Measurements from ENCODE around the gene QTRT2. TPM values are rescaled to one million over a fixed set of nuclear protein-coding genes. Genes with fewer than 3 reads are reported as not detected.

The QTRT2 gene
- total and polyA plus RNA-seq, 2 donors from 2014 or later, result 4.7 to 26.1 TPM

DNA sequence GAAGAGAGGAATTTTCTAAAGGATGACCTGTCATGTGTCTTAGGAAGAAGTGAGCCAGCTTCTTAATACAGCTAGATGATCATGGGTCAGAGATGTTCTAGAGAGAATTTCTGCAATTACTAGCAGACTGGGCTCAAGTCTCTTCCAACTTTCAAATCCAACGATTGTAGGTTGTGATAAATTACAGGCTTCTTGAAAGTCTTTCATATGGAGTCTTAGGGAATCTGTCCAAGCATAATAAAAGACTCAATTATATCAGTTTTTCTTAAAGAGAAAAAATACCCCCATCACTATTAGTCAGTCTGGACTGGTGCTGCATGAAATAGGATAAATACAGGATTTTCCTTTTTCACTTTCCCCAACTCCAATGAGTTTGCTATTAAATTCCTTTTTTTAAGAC lies 63.2 kb downstream of the QTRT2 start:
- DNase-seq (peak in 2 of 5 donors; percentile 14 to 54), FAIRE-seq (no peak)
- Histone ChIP-seq H3K9me3 (ENCODE audit: control insufficient read depth in 2 of 3, insufficient read depth in 1 of 3, low read length in 3 of 3) (no peaks in the 10 kb centered on the region), H3K4me3 (ENCODE audit: low read length in 3 of 3) (no peak overlapping the region), H3K27ac (ENCODE audit: low read depth in 2 of 2, low read length in 2 of 2) (no peak overlapping the region), H3K9ac (ENCODE audit: low read length in 3 of 3) (no peak overlapping the region), H3K4me1 (ENCODE audit: control insufficient read depth in 2 of 3, insufficient read depth in 2 of 3, low read depth in 1 of 3, low read length in 3 of 3) (peaks cover 2 to 7% (median 3%) of the 10 kb centered on the region in 3 donors), H3K27me3 (ENCODE audit: control insufficient read depth, insufficient read depth, low read length) (no peaks in the 10 kb centered on the region), H3K36me3 (ENCODE audit: control insufficient read depth in 2 of 3, insufficient read depth in 3 of 3, low read length in 3 of 3) (no peaks in the 10 kb centered on the region)
- intact Hi-C loops (cut with DNase I), result no loop called here
- TF ChIP-seq, protein P1, sequence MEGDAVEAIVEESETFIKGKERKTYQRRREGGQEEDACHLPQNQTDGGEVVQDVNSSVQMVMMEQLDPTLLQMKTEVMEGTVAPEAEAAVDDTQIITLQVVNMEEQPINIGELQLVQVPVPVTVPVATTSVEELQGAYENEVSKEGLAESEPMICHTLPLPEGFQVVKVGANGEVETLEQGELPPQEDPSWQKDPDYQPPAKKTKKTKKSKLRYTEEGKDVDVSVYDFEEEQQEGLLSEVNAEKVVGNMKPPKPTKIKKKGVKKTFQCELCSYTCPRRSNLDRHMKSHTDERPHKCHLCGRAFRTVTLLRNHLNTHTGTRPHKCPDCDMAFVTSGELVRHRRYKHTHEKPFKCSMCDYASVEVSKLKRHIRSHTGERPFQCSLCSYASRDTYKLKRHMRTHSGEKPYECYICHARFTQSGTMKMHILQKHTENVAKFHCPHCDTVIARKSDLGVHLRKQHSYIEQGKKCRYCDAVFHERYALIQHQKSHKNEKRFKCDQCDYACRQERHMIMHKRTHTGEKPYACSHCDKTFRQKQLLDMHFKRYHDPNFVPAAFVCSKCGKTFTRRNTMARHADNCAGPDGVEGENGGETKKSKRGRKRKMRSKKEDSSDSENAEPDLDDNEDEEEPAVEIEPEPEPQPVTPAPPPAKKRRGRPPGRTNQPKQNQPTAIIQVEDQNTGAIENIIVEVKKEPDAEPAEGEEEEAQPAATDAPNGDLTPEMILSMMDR (IDR thresholded peaks at IDR 0.05; ENCODE audit: borderline replicate concordance, extremely low read depth, insufficient read depth), result no peak

DNA sequence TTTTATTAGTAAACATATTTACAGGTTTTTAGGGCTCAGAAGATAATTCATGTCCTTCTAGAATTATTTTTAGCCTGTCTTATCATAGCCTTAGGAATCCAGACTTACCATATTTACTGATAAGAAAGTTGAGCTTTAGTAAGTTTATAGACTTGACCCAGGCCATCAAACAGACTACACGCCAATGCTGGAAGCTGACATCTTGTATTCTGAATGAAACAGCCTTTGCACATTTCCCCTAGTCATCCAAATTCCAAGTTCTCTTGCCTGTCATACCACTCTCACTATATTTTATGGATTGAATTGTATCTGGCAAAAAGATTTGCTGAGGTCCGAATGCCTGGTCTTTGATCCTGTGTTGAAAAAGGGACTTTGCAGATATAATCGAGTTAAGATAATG lies 63.7 kb downstream of the QTRT2 start:
- Histone ChIP-seq H3K9ac (ENCODE audit: low read length in 3 of 3) (no peak overlapping the region), H3K9me3 (ENCODE audit: control insufficient read depth in 2 of 3, insufficient read depth in 1 of 3, low read length in 3 of 3) (no peaks in the 10 kb centered on the region), H3K36me3 (ENCODE audit: control insufficient read depth in 2 of 3, insufficient read depth in 3 of 3, low read length in 3 of 3) (no peaks in the 10 kb centered on the region), H3K27me3 (ENCODE audit: control insufficient read depth, insufficient read depth, low read length) (no peaks in the 10 kb centered on the region), H3K4me1 (ENCODE audit: control insufficient read depth in 2 of 3, insufficient read depth in 2 of 3, low read depth in 1 of 3, low read length in 3 of 3) (peaks cover 2 to 7% (median 3%) of the 10 kb centered on the region in 3 donors), H3K4me3 (ENCODE audit: low read length in 3 of 3) (no peak overlapping the region), H3K27ac (ENCODE audit: low read depth in 2 of 2, low read length in 2 of 2) (peak overlapping the region in 1 of 2 donors; percentile 73)
- FAIRE-seq (no peak), DNase-seq (peak in 2 of 5 donors; percentile 7 to 30)
- intact Hi-C loops (cut with DNase I), result no loop called here
- TF ChIP-seq, protein P1 (IDR thresholded peaks at IDR 0.05; ENCODE audit: borderline replicate concordance, extremely low read depth, insufficient read depth), result no peak

DNA sequence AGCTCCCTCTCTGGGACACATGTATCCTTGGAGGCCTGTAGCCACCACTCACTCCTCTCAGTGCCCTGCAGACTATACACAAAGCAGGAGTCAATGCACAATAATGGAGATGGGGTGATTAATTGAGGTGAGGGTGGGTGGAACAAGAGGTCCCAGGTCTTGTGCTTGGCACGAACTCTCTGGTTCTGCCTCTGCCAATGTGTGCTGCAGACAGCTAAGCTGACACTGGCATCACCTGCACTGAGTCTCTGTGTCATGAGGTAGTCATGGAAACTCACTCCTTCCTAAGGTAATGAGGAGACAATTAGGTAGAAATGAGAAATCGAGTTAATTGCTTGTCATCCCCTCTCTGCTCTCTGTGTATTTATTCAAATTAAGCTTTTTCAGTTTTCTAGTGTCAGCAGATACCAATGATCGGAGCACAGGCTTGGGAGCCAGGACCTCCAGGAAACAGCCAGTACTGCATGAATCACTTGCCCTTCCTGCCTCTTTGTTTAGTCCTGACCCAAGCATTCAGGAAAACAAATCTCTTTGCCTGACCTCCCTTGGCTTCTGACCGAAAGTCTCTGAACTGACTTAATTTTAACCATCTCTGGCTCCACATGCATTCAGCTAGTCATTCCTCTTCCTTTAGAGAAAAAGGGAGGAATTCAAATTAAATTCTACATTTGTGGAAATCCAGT lies 65.6 kb downstream of the QTRT2 start:
- H3K27me3 ChIP-seq (ENCODE audit: control insufficient read depth, insufficient read depth, low read length), result no peaks in the 10 kb centered on the region
- peak overlapping the region; percentile 59 to 73 for H3K27ac ChIP-seq (ENCODE audit: low read depth in 2 of 2, low read length in 2 of 2)
- no peaks in the 10 kb centered on the region for H3K36me3 ChIP-seq (ENCODE audit: control insufficient read depth in 2 of 3, insufficient read depth in 3 of 3, low read length in 3 of 3)
- intact Hi-C loops (cut with DNase I), result no loop called here
- H3K9ac ChIP-seq (ENCODE audit: low read length in 3 of 3), result no peak overlapping the region
- TF ChIP-seq, protein P1 (IDR thresholded peaks at IDR 0.05; ENCODE audit: borderline replicate concordance, extremely low read depth, insufficient read depth), result no peak
- FAIRE-seq, result no peak
- H3K4me1 ChIP-seq (ENCODE audit: control insufficient read depth in 2 of 3, insufficient read depth in 2 of 3, low read depth in 1 of 3, low read length in 3 of 3), result peaks cover 2 to 7% (median 3%) of the 10 kb centered on the region in 3 donors
- DNase-seq, result peak in 4 of 5 donors; percentile 11 to 68 (median 40)
- H3K4me3 ChIP-seq (ENCODE audit: low read length in 3 of 3), result no peak overlapping the region
- H3K9me3 ChIP-seq (ENCODE audit: control insufficient read depth in 2 of 3, insufficient read depth in 1 of 3, low read length in 3 of 3), result no peaks in the 10 kb centered on the region
